Body of pancreas (tissue), 4 donors: ENCODE data around the gene ALDH1A3.

ENCODE experiments used
- POLR2A ChIP-seq, 3 donors: fragments of 450-650 bp; IDR thresholded peaks; one replicate each; pipeline ENCODE4 v1.6.1; 2016; ENCODE audit warnings: antibody characterized with exemption in 3 of 3, mild to moderate bottlenecking in 2 of 3
- TF ChIP-seq, protein P1 (sequence below), 7 experiments: fragments of 450-650 bp in 4 of 7; fragments of 200-600 bp in 3 of 7; sonication (generic) in 3 of 7; IDR thresholded peaks; one replicate each; pipeline ENCODE4 v1.5.1; 2016 to 2019; ENCODE audit warnings: antibody characterized with exemption in 7 of 7

DNA sequence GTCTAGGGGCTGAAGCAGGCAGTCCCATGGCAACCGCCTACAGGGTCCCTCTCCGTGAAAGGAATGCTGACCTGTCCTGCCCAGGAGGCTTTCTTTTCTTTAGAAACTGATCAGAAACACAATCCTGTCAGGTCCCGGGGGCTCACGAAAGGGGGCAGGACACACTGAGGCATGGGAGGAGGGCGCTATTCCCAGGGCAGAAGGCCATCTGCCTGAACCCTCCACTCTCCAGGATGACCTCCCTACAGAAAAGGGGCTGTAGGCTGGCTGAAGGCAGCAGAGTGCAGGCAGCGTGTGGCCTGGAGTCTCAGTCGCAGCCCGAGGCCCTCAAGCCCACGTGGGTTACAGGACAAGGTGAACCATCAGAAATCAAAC is 21.2 kb downstream of the ALDH1A3 start:
- TF ChIP-seq, protein P1, sequence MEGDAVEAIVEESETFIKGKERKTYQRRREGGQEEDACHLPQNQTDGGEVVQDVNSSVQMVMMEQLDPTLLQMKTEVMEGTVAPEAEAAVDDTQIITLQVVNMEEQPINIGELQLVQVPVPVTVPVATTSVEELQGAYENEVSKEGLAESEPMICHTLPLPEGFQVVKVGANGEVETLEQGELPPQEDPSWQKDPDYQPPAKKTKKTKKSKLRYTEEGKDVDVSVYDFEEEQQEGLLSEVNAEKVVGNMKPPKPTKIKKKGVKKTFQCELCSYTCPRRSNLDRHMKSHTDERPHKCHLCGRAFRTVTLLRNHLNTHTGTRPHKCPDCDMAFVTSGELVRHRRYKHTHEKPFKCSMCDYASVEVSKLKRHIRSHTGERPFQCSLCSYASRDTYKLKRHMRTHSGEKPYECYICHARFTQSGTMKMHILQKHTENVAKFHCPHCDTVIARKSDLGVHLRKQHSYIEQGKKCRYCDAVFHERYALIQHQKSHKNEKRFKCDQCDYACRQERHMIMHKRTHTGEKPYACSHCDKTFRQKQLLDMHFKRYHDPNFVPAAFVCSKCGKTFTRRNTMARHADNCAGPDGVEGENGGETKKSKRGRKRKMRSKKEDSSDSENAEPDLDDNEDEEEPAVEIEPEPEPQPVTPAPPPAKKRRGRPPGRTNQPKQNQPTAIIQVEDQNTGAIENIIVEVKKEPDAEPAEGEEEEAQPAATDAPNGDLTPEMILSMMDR (IDR thresholded peaks at IDR 0.05) = no peak
- no peak for TF ChIP-seq POLR2A (IDR thresholded peaks at IDR 0.05)
